Cardiac fibroblast (primary cell): ENCODE measurements around the gene KCNA5.

ENCODE experiments used
- DNase-seq, 2 donors: peaks; one replicate each; pipeline versions ENCODE4 v3.0.0 to v3.0.0-alpha.2; 2010; ENCODE audit warnings: low read depth in 2 of 2
- H3K4me3 ChIP-seq, 2 donors: replicated peaks in 1 of 2; 1 replicate in 1 of 2; 2 replicates in 1 of 2; pipeline ENCODE4 v1.5.1; 2011; ENCODE audit warnings: low read depth in 2 of 2, low read length in 2 of 2, mild to moderate bottlenecking in 2 of 2, moderate library complexity in 1 of 2
- CTCF ChIP-seq: IDR thresholded peaks from one replicate; pipeline ENCODE4 v1.5.1; 2011; ENCODE audit warnings: low read depth, mild to moderate bottlenecking, low read length, inconsistent platforms

The KCNA5 gene

GRCh38 chr12:5033883-5034282 is 9.8 kb upstream of the KCNA5 start:
- TF ChIP-seq CTCF, result no peak
- DNase-seq, result peak in 1 of 2 donors; percentile 2
- no peak overlapping the region for H3K4me3 ChIP-seq

- H3K4me3 ChIP-seq, result no peak overlapping the region
- no peak for TF ChIP-seq CTCF
- no peak for DNase-seq
Measured at GRCh38 chr12:5034603-5035002, 9.1 kb upstream of the KCNA5 start.

- no peak overlapping the region for H3K4me3 ChIP-seq
- DNase-seq, result no peak
- TF ChIP-seq CTCF, result no peak
Measured at GRCh38 chr12:5035618-5036017, 8.1 kb upstream of the KCNA5 start.

GRCh38 chr12:5036031-5036430 is 7.6 kb upstream of the KCNA5 start:
- DNase-seq, result no peak
- no peak for TF ChIP-seq CTCF
- H3K4me3 ChIP-seq, result no peak overlapping the region

GRCh38 chr12:5037795-5038357 is 5.8 kb upstream of the KCNA5 start:
- no peak for TF ChIP-seq CTCF
- no peak for DNase-seq
- H3K4me3 ChIP-seq, result no peak overlapping the region

- no peak overlapping the region for H3K4me3 ChIP-seq
- no peak for DNase-seq
- no peak for TF ChIP-seq CTCF
Measured at GRCh38 chr12:5038781-5039311, 4.8 kb upstream of the KCNA5 start.

- DNase-seq, result no peak
- H3K4me3 ChIP-seq, result no peak overlapping the region
- no peak for TF ChIP-seq CTCF
Measured at GRCh38 chr12:5039815-5040214, 3.9 kb upstream of the KCNA5 start.
